C1 segment of cervical spinal cord (tissue), 14 donors: ENCODE results near the gene RXRA.

Source experiments
- DNase-seq, 14 donors: peaks; one replicate each; lab custom pipeline; 2025; lab: John Stamatoyannopoulos, UW

RXRA gene

DNA sequence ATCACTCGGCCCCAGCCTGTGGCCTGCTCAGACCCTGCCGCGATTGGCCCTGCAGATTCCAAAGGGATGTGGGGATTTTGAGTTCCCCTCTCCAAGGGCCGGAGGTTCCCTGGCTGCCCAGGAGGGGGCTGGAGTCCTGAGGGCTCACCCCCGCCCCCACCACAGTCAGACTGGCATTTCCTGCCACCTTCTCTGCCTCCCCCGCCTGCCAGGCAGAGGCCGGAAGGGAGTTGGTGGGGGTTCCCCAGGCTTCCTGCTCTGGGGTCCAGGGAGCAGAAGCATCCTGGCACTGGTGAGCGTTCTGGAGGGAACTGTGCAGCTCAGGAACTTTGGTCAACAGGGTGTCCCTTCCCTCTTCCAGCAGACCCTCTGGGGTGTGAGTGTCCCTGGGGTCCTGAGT lies 70.6 kb downstream of the RXRA start:
- DNase-seq, result no peak

- DNase-seq, result no peak
Measured at GRCh38 chr9:134398756-134399155, 72.5 kb downstream of the RXRA start.

DNA sequence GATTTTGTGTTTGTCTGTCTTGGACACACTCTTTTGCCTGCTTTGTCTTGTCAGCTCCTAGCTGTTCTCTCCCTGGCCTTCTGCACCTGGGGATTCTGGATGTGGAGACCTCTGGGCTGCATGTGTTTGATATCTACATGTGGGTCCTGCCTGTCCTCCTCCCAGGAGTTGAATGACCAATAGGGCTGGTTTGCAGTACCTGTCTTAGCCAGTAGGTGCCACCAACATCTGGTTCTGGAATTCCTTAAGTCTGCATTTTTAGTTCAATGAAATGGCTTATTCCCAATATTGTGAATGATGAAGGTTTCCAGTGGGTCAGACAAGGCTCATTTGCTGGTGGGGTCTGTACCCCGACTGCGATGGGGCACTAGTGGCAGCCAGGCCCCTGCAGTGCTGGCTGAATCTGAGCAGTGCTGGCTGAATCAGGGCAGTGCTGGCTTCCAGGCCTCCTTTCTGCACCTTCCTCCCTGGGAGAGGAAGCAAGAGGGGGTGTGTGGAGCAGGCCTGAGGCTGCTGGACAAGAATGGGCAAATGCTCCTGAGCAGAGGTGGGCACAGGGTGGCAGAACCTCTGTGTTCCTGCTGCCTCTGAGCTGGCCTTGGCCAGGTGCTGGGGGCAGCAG lies 73.3 kb downstream of the RXRA start:
- DNase-seq, result no peak

GRCh38 chr9:134400283-134400682 lies 74.0 kb downstream of the RXRA start:
- DNase-seq, result no peak

- DNase-seq, result no peak
Measured at GRCh38 chr9:134401391-134401790, 75.1 kb downstream of the RXRA start.

DNA sequence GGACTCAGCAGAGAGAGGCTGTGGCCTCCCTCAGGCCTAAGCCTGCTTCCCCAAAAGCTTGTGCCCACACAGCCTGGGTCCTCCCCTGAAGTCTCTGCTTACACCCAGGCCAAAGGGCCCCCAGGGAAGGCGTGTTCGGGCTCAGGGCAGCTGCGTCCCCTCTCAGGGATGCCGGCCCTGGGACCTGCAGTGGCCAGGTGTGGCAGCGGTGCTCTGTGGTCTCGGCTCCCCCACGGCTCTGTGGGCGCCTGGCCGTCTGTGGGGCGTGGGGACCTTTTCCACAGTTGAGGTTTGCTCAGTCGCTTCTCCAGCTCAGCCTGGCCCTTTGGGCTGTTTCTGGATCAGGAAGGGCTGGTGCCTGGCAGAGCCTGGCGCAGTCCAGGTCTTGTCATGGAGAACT lies 75.9 kb downstream of the RXRA start:
- DNase-seq, result no peak

GRCh38 chr9:134403292-134403681 lies 77.0 kb downstream of the RXRA start:
- DNase-seq, result peak in 1 of 14 donors; percentile 67

DNA sequence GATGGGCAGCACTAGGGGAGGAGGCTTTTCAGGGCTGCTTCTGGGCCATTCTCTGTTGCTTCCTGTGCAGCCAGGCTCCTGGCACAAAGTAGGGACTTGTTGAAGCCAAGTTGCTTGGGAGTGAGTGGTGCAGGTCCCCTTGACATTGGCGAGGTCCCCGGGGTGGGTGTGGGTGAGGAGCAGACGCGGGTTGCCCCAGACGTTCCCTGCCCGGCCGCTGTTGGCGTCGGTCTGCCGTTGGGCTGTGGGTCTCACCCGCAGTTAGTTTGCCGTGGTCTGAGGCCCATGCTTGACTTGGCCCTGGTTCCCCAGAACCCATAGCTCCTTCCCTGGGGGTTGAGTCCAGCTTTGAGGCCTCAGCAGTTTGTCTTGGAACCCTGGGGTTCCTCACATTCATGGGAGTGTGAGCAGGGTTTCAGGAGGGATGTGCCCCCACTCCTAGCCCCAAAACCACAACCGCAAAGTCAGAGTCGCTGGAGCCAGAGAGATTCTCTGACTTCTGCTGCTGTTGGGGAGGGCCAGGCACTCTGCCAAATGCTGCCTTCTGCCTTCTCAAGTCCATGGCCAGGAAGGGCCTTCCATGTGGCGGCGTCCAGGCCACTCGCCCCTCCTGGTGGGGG lies 77.5 kb downstream of the RXRA start:
- peak in 11 of 14 donors; percentile 29 to 76 (median 63) for DNase-seq

GRCh38 chr9:134404376-134405358 lies 78.4 kb downstream of the RXRA start:
- DNase-seq, result no peak

- DNase-seq, result no peak
Measured at GRCh38 chr9:134405527-134405926, 79.3 kb downstream of the RXRA start.

- DNase-seq, result no peak
Measured at GRCh38 chr9:134406366-134407120, 80.3 kb downstream of the RXRA start.

DNA sequence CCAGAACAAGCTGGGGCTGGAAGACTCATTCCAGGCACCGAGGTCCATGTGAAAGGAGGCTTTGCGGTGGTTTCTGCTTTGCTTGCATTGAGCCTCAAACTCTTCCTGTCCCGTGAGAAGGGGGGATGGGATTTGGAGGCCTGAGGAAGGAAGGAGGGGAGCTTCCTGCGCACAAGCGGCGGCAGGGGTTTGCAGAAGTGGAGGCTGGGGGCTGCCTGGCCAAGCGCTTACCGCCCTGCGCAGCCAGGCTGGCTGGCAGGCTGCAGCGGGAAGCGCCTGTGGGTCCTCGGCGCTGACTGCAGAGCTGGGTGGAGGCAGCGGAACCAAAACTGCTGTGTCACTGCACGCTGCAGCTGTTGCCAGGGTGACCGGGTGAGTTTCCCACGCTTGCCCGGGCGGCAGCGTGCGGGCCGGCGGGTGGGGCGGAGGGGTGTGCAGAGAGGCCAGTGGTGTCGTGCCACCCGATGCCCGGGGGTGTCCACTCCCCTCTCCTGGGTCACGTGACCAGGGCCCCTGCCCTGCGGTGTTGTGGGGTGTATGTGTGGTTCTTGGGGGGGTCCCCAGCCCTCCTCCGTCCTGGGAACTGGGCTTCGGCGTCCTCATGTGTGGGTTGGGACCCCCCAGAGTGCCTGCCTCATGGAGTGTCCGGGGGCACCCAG lies 81.0 kb downstream of the RXRA start:
- peak in 13 of 14 donors; percentile 18 to 89 (median 79) for DNase-seq

GRCh38 chr9:134408389-134408788 lies 82.1 kb downstream of the RXRA start:
- peak in 1 of 14 donors; percentile 15 for DNase-seq

DNA sequence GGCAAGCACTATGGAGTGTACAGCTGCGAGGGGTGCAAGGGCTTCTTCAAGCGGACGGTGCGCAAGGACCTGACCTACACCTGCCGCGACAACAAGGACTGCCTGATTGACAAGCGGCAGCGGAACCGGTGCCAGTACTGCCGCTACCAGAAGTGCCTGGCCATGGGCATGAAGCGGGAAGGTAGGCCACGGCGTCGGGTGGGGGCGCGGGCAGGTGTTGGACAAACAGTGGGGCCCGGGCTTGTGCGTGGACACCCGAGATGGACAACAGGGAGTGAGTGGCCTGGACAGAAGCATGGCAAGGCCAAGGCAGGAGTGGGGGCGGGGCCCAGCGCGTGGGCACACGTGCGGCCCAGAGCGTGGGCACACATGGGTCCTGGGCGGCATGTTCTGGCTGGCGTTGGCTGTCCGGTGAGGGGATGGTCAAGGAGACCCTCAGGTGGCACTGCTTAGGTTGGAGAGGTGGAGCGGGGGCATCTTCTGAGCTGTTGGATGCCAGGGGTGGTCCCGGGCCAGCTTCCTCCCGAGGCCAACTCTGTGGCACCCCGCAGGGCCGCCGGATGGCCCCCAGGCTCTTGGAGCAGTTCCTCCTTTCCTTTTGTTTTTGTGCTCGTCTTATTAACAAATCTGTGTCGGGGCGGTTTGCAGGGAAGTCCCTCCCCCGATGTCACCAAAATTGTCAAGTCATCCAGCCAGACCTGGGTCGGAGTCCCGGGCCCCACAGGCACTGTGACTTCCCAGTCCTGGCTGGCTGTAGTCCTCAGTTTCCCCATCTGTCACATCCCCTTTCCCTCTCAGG lies 82.9 kb downstream of the RXRA start:
- DNase-seq, result no peak

- no peak for DNase-seq
Measured at GRCh38 chr9:134410071-134410834, 84.0 kb downstream of the RXRA start.

GRCh38 chr9:134410835-134411217 lies 84.6 kb downstream of the RXRA start:
- no peak for DNase-seq

- no peak for DNase-seq
Measured at GRCh38 chr9:134411440-134412297, 85.4 kb downstream of the RXRA start.

DNA sequence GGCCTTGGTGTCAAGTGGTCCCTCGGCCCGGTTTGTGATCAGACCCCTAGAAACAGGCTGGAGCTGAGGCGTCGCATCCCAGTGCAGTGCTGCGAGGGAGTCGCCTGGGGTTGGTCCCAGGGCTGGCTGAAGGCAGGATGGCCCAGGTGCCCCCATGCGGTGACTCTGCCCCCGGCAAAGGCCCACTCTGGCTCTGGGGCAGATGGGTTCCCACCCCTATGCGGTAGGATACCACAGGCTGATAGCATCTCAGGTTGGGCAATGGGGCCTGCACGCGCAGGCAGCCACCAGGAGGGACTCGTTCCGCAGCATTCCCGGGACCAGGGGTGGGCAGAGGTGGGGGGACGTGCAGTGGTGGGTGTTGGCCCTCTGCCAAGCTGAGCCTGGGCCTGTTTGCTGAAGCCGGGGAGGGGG lies 86.0 kb downstream of the RXRA start:
- no peak for DNase-seq
